Jurkat, Clone E6-1 (cell line): ENCODE results near the gene USH2A.
A peak's percentile ranks its signal among the peaks of the same experiment; 100 is the strongest.
"Not testable (repeated sequence)": the region's sequence is repeated elsewhere in the genome, so short reads cannot be mapped to it uniquely, and the experiment has no call there.

Source experiments
- DNase-seq: peaks from one replicate; pipeline ENCODE4 v3.0.0-alpha.2; 2011; ENCODE audit warnings: low read depth, low spot score
- H3K4me3 ChIP-seq: 2 replicates; pipeline ENCODE4 v1.5.1; 2011; ENCODE audit warnings: mild to moderate bottlenecking, low read length, control low read depth, moderate library complexity

USH2A gene

DNA sequence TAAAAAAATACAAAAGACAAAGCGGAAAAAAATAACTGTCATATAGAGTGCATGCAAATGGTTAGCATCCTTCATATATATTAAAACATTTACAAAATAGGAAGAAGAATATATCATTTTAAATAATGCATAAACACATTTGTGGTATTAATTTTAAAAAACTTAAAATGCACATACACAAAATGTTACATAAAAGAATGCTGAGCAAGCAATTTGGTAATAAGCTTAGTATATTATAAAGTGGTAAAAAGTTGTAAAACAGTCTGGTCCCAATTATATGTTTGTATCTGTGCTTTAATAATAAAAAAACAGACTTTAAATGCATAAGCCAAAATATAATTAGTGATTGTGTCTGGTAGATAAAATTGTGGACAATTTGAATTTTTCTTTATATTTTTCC, 394.6 kb downstream of the USH2A start:
- H3K4me3 ChIP-seq = no peak overlapping the region
- no peak for DNase-seq

DNA sequence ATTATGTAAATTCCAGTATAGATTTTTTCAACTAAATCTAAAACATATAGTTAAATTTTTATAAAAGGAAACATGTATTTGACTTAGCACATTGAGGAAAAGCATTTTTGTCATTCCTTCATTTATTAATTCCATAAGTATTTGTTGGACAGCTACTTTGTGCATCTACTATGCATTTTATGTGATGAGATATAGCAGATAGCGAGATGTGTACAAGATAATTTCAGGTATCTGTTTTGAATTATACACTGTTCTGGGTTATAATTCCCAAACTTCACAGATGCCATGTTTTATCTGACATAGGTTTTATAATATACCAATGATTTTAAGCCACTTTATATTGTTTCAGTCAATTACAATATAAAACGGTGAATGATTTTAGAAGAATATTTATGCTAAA, 398.7 kb downstream of the USH2A start:
- no peak for DNase-seq
- H3K4me3 ChIP-seq = no peak overlapping the region

DNA sequence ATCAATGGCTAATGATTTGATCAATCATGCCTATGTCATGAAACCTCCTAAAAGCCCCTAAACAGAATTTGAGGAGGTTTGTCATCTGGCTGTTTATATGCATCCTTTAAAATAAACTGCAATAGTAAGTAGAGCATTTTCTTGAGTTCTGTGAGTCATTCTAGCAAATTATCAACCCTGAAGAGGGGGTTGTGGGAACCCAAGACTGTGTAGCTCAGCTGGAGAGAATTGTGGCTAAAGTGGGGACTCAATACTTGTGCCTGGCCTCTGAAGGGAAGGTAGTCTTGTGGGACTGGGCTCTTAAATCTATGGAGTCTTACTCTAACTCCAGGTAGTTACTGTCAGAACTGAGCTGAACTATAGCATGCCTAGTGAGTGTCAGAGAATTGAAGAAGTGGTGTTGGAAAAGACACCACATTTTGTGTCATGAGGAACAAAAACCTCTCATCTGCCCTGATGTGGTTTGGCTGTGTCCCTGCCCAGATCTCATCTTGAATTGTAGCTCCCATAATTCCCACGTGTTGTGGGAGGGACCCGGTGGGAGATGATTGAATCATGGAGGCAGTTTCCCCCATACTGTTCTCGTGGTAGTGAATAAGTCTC, 402.4 kb downstream of the USH2A start:
- H3K4me3 ChIP-seq = no peak overlapping the region
- DNase-seq = no peak

DNA sequence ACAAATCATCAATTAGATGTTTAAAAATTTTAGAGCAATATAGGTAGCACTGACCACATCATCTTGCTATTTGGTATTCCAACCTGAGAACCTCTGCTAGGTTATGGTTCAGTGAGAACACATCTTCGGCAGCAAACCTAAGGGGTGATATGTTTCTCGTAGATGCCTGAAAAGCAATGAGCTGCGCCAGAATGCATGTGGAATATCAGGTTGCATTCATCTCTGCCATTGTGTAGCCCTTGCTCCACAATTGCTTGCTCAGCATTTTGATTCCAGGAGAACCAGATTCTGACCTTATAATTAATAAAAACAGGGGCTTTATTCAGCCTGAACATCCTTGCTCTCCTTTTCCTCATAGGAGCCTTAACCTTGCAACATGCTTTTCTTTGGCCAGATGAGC, 408.1 kb downstream of the USH2A start:
- no peak for DNase-seq
- no peak overlapping the region for H3K4me3 ChIP-seq

- no peak overlapping the region for H3K4me3 ChIP-seq
- DNase-seq = no peak
Measured at GRCh38 chr1:216014086-216014485, 409.2 kb downstream of the USH2A start.

GRCh38 chr1:216009456-216009855, 413.8 kb downstream of the USH2A start:
- not testable (repeated sequence) for DNase-seq

DNA sequence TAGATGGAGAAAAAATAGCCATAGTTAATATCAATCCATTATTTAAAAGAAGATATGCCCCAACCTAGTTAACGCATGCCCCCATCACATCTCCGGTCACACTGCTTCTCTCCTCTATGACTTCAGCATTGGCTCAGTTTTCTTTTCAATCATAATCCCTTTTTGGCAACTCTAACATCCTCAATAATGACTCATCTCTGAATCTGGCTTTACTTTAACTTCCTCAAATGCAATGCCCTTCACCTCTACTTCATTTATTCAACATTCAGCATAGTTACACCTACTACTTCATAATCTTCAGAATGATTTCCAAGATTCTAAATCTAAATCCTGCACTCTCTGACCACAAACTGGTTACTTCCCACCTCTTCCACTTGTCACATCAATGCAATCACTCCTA, 417.3 kb downstream of the USH2A start:
- DNase-seq = no peak
- no peak overlapping the region for H3K4me3 ChIP-seq

More at GRCh38 chr1:216009456-216009855, 413.8 kb downstream of the USH2A start:
- not testable (repeated sequence) for H3K4me3 ChIP-seq

DNA sequence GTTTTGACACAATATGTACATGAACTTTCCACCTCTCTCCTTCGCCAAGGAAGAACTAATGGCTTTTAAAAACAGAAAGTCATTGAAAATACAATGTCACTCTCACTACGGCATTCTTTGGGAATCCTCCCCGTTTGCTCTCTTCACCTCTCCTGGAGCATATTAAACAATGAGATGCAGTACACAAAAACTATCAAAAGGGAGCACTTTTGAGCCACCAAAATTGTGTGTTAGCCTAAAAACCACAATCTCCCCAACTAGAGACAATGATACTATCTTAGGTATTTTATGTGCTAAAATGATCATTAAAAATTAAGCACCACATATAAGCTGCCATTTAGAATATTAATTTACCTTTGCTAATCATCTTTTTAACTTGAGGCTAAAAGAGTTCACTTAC, 430.6 kb downstream of the USH2A start:
- peak; percentile 7 for DNase-seq
- H3K4me3 ChIP-seq = no peak overlapping the region

GRCh38 chr1:215987092-215987875, 436.0 kb downstream of the USH2A start:
- no peak for DNase-seq

GRCh38 chr1:215986401-215986800, 436.8 kb downstream of the USH2A start:
- H3K4me3 ChIP-seq = no peak overlapping the region
- no peak for DNase-seq

More at GRCh38 chr1:215987092-215987875, 436.0 kb downstream of the USH2A start:
- no peak overlapping the region for H3K4me3 ChIP-seq

DNA sequence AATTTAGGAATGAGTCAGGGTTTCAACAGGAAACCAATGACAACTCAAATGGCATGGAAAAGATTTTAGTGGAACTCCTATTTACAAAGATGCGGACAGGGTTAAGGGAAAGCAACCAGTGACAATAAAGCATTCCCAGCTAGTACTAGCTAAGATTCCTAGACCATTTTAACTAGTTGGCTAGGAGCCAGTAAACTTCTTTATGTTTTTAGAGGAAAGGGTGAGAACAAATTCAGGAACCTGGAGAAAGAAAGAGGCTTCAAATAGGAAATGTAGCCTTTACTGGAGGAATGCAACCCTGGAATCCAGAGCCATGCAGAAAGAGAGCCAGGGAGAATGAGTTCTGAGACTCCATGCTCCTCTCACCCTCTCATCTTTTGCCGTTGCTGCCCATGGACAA, 439.6 kb downstream of the USH2A start:
- no peak for DNase-seq
- no peak overlapping the region for H3K4me3 ChIP-seq

DNA sequence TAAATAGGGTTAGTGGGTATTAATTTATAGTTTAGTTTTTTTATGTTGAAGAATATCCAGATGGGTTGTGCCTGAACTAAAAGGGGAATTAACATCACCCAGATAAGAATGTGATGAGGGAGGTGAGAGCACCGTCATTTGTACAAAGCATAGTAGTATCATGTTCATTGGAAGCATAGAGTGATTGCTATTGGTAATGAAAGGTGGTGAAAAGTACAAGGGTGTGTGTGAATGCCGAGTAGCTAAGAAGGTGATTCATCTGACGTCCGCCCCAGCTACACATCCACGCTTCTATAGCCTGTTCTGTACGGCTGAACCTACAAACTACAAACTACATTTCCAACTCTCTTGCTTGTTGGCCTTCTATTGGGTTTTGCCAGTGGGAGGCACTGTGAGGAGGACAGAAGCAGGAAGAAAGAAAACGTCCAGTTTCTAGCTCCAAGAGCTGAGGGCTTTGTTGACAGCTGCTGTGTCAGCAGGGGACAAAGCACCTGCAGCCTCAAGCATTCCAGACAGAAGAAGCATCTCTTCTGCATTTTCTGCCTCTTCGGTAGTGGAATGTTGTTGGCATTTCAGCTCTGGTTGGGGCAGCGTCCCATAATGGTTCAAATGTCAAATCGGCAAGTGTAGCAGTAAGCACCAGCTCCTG, 451.3 kb downstream of the USH2A start:
- no peak overlapping the region for H3K4me3 ChIP-seq
- no peak for DNase-seq

DNA sequence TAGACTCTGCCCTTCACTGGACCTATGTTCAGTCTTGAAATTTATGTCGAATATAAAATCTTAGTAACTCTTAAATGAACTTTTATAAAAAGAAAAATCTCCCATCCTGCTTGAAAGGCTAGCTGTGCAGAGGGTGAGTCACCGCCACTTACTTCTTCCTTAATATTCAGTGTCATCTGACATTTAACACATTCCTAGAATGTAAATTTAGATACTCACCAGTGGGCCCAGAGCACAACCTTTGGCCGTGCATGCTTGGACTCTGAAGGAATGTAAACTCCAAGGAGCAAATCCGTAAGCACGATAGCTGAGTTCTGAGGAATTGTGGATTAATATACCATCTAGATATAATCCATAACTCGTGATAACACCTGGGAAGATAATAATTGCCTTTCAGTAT, 452.8 kb downstream of the USH2A start:
- no peak overlapping the region for H3K4me3 ChIP-seq
- no peak for DNase-seq

- DNase-seq = no peak
- no peak overlapping the region for H3K4me3 ChIP-seq
Measured at GRCh38 chr1:215963621-215964020, 459.6 kb downstream of the USH2A start.

- no peak for DNase-seq
- H3K4me3 ChIP-seq = no peak overlapping the region
Measured at GRCh38 chr1:215963040-215963439, 460.2 kb downstream of the USH2A start.

DNA sequence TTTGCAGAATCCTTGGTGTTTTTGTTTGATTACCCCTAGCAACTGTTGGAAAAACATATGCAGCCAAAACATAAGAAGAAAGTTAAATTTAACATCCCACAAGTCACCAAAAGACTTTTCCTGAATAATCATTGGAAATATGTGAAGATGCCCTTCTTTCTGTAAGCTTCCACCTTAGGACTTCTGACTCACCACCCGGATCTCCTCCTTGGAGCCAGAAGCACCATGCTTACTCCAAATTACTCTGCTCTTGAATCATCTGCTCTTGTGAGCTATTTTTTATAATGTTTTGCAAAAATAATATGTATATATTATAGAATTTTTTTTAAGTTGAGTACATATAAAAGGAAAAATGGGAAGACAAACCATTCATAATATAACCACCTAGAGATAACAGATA, 464.4 kb downstream of the USH2A start:
- no peak overlapping the region for H3K4me3 ChIP-seq
- DNase-seq = no peak

- no peak overlapping the region for H3K4me3 ChIP-seq
- no peak for DNase-seq
Measured at GRCh38 chr1:215957663-215958062, 465.6 kb downstream of the USH2A start.

DNA sequence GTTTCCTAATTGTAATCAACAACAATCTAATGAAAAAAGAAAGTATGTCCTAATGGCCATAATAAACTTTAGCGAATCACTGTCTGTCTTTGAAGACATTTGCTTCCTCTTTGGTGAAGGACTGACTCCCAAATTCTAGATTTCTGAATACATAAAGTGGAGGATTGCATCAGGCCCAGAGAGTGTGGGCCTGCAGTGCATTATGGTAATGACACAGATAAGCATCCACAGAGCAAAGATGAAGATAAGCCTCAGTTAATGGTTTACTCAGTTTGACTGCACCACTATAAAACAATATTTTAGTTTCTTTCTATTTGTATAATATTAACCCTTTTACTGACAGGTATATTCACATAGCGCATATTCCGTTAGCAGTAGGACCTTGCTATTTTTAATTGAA, 490.7 kb downstream of the USH2A start:
- H3K4me3 ChIP-seq = no peak overlapping the region
- DNase-seq = no peak

DNA sequence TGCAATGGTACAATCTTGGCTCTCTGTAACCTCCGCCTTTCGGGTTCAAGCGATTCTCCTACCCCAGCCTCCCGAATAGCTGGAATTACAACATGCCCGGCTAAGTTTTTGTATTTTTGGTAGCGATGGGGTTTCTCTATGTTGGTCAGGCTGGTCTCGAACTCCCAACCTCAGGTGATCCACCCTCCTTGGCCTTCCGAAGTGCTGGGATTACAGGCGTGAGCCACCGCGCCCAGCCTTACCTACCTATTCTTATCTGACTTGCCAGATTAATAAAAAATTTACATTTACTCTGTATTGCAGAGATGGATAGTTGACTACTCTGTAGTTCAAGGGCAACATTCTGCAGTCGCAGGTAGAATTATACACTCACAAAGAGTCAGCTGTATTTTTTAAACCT, 496.6 kb downstream of the USH2A start:
- no peak overlapping the region for H3K4me3 ChIP-seq
- no peak for DNase-seq

DNA sequence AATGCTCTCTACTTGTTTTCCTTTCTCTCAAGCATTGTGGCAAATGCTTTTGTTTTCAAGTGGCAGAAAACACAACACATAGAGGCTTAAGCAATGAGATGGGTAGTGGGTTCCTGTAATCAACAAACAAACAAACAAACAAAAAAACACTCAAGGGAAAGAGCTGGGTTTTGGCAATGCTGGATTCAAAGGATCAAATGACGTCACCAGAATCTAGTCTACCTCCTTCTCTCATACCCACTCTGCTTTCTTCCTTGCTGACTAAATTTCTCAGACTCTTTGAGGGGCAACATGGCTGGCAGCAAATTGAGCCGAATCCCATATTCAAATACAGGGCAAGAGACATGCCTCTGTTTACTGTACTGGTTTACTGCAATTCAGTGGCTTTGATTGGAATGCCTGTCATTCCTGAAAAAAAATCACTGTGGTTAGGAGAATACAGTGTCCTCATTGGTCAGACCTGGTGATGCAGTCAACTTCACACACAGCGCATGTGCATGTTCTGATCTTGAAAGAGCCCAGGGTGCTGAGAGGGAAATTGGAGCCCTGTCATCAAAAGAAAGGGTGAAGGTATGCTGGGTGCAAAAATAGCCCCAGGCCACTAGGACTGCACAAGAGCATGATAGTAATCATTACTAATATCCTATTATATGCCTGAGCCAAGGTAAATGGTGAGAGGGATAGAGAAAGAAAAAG, 500.0 kb downstream of the USH2A start:
- no peak for DNase-seq
- no peak overlapping the region for H3K4me3 ChIP-seq
